ENCODE measurements around the gene C1D.

The C1D gene

DNA sequence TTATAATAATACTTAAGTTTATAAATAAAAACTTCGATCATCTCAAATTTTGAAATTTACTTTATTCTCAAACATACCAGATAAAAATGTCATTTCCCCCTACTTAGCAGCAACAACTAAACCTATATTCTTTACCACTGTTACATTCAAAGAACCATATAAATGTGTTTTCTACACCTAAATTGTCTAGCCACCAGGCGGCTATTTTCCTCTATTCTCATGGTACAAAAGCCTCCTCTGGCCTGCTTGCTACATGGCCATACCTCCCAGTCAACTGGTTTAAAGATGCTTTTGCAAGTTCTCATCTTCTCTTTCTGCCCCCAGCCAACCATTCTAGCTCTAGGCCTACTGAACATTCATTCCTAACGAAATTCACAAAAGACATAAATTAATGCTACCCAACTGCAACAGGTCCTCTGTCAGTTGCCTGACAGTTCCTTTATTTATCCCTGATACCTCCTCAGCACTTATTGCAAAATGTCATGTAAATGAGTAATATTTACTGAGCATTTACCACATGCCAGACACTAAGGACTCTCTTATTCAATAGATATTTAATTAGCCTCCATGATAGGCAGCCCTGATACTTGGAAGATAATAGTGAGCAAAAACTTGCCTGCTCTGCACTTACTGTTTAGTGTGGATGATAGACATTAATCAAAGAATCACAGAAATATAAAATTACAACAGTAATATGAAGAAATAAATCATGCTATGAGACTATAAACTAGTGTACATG is 5.0 kb downstream of the C1D start:
- DNase-seq (ENCODE audit: low read depth) = no peak

DNA sequence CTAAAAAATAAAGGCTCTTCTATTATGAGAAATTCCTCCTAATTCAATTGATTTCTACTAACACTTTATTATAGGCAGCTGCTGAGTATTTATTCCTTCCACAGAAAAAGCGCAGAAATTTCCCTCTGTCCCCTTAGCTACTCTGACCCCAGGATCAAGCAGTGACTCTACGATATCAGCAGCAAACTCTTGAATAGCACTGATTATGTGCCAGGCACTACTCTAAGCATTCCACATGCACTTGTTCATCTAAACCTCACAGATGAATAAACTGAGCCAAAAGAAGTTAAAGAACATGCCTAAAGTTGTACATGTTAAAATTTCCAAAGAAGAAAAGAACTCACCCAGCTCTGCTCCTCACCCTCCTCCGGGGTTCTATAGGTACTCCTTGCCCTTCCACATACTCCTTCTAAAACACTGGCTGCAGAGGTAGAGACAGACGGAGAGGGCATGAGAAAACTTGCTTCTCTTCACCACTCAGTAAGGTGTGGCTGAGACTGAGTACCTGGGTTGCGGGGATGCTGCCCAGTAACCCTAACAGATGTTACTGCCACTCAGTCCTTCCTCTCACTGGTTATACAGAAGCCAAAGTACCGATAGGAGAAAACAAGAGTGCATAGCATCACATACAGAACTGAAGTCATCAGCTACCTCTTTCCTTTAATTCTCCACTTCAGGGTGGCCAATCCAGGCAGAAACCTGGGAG is 9.9 kb downstream of the C1D start:
- no peak for DNase-seq (ENCODE audit: low read depth)

DNA sequence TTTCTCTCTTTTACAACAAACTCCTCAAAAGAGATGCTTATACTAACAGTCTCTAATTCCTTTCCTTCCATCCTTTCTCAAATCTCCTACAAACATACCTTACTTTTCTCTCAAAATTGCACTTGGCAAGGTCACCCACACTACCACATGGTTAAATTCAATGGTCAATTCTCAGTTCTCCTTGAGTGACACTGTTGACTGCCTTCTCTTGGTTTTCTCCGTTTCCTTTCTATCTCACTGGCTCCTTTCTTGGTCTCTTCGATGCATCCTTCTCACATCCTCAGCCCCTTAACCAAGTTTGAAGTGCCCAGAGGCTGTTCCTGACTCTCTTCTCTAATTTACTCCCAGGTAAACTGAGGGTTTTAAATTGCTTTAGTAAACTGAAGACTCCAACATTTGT is 12.5 kb downstream of the C1D start:
- no peak for DNase-seq (ENCODE audit: low read depth)

DNA sequence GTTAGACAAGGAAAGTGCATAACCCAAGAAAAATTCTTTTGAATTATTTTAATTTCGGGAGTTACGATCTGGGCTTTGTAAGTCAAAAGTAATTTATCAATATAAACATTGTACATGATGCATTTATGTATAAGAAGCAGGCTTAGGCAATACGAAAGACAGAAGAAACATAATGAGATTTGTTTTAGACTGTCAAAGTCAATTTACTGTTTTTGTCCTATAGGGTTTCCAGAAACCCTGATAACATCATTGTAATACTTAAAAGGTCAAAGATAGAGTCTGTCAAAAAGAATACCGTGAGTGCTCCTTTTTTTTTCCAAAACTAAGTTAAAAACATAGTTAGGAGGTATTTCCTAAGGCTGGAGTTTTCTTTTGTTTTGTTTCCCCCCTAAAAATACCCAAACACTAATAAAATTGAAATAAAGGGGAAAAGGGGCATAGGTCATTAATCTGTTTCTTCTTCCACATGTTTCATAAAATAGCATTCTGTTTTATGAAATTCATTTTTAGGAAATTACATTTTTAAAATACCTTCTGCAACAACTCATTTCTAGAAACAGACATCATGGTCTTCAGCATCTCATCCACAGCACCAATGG is 16.1 kb downstream of the C1D start:
- DNase-seq (ENCODE audit: low read depth) = no peak

DNA sequence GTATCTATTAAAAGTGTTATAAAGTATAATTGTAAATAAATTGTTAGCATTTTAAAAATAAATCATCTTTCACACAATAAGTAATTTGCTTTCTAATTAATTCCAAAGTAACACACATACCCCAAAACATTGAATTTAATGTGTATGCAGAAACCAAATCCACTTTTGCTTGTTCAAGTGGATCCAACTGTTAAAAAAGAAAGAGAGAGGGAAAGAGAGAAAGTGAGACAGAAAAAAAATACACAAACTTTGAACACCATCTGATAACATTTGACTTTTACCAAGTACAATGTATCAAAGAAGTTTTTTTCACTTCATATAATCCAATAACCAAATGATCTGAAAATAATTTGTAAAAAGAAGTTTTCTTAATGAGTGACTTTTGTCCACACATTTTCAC is 16.6 kb downstream of the C1D start:
- no peak for DNase-seq (ENCODE audit: low read depth)

DNA sequence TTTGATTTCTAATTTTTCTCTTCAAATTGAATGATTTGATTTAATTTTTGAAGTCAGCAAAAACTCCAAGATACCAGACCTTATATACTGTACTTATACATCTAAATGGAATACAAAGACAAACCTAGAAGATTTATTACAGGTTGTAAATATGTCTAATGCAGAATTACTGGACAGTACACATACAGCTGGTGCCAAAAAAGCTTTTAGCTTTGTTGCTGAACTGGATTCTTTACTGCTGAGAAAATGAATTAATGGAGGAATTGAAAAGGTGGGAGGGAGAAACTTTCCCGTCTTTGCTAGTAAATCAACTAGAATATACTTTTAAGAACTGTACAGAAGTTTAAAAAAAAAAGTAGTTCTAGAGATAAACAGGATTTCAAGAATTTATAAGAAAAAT is 17.5 kb downstream of the C1D start:
- no peak for DNase-seq (ENCODE audit: low read depth)

DNA sequence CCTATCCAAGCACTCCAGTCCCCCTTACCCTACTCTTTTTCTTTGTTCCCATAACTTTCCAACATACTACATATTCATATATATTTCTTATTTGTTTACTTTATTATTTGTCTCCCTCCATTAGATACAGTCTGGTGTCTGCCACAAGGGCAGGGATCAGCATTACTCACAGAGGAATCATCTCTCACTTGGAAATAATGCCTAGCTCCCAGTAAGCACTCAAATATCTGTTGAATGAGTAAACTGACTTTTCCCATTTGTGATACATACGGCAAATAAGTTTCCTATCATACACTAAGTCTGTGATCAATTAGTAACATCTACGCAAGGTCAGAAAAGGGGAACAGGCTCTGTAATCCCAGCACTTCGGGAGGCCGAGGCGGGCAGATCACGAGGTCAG is 18.7 kb downstream of the C1D start:
- peak; percentile 35 for DNase-seq (ENCODE audit: low read depth)

DNA sequence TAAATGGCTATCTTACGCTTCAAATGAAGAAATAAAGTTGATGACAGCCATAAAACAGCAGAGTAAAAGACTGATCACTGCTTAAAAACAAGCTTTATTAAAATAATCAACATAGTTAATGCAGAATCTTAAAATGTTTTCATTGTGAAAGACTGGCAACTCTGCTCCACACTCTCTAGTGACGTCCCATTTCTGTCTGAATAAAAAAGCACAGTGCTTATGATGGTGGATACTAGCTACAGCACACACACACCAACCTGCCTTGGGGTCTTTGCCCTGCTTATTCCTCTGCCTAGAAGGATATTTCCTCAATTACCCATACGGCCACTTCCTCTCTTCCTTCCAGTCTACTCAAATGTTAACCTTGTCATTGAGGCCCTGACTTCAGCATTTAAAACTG is 19.1 kb downstream of the C1D start:
- no peak for DNase-seq (ENCODE audit: low read depth)

DNA sequence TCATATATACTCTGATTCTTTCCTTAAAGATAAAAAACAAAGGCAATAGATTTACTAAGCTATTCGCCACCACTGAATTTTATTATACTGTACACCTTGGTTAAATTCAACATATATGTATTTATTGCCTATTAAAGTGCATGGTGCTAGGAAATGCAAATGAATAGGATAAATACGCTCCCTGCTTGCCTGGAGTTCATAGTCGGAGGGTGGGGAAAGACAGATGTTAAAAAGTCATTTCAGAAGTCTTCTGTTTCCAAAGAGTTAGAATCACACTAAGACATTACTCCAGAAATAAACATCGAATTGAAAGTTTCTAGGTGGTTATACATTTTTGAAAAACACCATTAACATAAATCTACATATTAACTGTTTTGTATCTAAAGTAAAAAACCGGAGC is 19.8 kb downstream of the C1D start:
- no peak for DNase-seq (ENCODE audit: low read depth)

DNA sequence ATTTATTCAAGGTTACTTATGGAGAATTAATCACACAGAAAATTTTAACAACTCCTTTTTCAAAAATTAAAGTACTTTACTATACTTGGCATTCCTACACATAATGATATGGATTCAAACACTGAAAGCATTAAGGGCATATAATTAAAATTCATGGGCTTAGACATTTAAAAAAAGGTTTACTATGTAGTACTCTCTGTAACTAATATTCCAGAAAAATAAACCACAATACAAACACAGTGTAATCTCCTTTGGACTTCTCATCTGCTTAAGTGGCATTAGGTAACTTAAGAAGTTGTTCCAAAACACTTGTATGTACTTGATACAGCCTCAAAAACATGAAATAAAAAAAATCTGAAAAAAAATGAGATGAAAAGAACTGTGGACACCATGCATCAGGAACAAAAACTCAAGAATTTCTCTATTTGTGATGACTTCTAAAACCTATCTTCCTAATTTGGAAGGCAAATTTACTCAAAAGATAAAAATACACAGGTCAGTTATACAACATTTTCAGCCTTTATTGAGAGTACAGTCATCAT is 21.0 kb downstream of the C1D start:
- no peak for DNase-seq (ENCODE audit: low read depth)

DNA sequence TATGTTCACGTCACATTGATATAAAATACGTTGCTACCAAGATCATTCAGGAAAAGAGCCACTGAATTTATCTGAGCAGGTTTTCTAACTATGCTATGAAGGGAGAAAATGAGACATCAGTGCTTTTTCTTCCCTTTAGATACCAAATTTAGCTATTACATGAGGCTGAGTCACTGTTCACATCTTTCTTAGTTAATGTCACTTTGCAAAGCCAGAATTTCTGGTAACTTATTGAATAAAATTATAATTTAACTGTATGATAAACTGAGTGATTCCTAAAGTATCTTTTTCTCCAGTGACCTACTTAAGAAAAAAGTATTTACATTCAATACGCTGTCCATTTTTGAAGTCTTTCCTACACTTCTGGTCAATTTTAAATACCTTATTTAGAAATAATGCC is 22.7 kb downstream of the C1D start:
- DNase-seq (ENCODE audit: low read depth) = no peak

DNA sequence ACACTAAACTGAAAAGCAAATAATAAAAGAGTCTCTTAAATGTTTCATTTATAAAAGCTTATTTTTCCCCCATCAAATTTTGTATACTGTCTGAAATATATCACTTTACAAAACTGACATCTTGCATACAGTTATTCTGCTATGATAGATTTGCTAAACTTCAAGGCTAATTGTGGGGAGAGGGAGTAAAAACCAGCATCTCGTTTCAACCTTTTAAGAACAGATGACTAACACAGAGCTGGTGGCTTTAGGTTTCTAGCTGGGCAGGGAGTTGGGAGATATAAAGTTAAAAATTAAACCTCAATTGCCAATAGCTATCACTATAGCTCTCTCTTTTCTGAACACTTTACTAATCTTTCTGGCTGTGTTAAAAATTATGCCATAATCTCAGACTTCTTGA is 23.5 kb downstream of the C1D start:
- no peak for DNase-seq (ENCODE audit: low read depth)

DNA sequence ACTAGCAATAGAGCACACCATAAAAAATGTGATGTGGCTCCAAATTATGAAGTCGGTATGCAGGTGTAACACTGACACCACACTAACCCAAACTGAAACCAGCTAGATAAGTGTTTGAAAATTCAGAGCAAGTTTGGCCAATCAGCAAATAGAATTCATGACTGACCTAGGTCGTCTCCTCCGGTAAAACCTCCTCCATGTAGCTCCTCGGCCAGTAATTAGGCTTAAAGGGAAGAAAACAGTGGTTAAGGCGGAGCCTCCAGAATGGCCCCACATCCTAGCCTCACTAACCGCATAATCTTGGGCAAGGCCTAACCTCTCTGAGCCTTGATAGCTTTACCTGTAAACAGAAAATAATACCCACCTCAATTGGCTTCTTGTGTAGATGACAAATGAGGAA is 30.1 kb downstream of the C1D start:
- DNase-seq (ENCODE audit: low read depth) = no peak

DNA sequence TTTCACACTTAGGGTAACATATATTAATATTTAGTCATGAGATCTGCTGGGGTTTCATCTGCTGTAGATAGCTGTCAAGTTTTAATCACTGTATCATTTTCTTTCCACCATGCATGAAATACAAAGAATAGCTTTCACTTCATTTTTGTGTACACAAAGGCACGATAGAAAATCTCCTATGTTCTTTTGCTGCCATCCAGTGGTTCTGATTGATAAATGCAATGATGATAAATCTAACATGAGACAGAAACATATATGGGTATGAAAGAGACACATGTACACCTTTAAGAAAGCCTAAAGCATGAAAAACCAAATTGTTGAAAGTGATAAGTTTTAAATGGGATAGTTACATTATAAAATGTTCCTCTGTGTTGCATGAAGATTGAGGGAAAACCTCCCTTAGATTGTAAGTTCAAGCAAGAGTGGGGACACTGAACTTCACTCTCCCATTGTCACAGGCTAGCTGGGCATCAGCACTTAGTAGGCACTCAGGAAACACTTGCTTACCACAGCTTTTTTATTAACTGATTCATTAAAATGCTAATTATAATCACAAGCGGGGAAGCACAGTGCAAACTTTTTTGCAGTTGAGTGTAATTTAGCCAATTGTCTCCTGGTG is 31.2 kb downstream of the C1D start:
- peak; percentile 52 for DNase-seq (ENCODE audit: low read depth)

DNA sequence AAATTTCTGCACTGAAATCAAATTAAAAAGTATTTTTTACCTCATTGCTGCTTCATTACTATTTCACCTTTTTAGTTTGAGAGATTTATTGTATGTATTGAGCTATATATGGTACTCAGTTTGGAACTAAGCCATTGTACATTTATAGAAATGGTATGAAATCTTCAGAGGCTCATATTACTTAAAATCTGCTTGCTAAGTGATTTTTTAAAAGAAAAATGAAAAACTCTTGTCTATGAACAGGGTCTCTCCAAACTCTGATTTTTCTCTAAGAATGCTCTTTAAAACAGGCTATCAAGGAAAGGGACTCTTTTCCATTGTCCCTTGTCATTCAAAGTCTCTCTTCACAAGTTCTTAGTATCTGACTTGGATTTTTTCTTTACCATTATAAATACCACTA is 31.8 kb downstream of the C1D start:
- no peak for DNase-seq (ENCODE audit: low read depth)

DNA sequence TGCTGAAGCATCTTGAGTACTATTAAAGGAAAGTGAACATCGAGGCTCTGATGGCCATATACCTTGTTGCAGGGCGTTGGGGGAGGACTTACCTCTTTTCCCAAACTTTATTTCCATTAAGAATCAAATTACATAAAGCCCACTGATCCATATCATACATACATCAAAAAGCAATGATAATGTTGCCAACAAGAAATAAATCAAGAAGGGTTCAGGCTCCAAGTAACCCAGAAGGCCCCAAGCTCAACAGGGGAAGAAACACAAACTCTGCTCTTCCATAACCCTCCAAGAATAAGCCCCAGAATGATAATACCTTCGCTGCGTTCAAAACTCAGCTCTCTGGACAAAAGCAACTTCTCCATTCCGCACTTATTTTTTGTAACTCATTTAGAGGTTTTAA is 32.3 kb downstream of the C1D start:
- no peak for DNase-seq (ENCODE audit: low read depth)

DNA sequence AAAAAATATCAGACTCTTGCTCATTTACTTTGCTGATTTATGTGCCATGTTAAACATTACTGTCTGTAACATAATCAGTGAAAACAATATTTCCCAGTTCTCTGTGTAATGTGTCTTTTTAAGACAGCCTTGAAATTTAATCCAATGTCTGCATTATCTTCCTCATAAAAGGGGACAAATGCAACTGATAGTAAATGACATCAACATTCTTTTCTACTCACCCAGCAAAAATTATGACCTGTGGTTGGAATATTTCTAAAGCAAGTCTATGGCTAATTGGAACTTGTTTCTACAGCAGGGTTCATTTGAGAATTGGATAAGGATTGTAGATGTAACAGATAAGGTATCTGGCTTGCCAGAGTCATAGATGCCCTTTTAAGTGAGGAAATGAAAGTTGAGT is 34.8 kb downstream of the C1D start:
- DNase-seq (ENCODE audit: low read depth) = no peak

DNA sequence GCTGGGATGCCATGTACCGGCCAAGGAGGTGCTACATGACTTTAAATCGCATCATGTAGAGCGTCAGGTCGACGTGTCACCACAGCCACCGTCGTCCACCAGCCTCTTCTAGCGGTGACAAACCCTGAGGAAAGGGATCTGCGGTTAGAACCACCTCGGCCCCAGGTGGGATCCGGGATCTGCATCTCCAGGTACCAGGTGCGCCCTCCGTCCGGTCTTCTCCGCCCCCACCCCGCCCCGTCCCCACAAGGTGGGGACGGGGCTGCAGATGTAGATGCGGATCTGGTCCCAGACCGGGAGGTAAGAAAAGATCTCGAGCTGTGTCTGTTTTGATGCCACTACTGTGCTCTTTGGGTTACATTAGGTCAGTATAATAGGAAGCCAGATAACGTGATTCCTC is 38.4 kb downstream of the C1D start:
- no peak for DNase-seq (ENCODE audit: low read depth)

DNA sequence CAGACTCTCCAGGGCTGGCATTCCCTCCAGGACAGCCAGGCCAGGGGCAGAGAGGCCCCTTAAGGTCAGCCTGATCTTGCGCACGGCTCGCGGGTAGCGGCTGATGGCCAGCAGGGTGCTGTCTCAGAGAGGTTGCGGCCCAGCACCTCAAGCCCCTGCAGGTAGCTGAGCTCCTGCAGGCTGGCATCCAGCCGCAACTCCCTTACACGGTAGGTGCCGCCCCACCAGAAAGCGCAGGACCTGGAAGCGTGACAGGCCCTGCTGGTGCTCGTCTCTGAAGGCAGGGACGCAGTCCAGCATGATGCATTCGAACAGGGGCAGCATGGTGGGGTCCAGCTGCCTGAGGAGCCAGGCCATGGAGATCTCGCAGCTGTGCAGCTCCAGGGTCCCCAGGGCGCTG is 38.9 kb downstream of the C1D start:
- no peak for DNase-seq (ENCODE audit: low read depth)

DNA sequence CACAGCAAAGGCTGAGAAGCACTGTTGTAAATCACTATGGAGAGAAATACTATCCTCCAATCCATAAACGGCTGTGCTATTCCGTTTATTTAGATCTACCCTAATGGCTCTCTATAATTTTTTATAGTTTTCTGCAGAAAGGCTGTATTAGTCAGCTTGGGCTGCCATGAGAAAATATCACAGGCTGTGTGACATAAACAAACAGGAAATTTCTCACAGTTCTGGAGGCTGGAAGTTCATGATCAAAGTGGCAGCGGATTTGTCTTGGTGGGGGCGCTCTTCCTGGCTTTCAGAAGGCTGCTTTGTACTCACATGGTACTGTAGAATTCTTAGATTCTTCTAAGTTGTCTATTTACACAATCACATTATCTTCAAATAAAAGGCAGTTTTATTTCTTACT is 44.1 kb downstream of the C1D start:
- DNase-seq (ENCODE audit: low read depth) = no peak

DNA sequence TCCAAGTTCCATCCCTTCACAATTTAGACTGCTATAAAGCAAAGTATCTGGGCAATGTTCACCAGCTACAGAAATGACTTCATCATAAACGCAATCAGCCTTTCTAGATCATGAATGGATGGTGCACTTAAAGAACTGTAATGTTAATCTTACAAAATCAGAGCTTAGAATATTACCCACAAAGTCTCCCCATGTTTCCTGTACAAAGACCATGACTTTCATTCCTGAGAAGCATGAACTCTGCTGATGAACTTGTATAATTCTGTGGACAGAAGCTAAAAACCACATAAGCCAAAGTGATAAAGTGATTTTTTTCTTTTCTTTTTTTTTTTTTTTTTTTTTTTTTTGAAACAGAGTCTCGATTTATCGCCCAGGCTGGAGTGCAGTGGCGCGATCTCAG is 53.3 kb downstream of the C1D start:
- DNase-seq (ENCODE audit: low read depth) = no peak

DNA sequence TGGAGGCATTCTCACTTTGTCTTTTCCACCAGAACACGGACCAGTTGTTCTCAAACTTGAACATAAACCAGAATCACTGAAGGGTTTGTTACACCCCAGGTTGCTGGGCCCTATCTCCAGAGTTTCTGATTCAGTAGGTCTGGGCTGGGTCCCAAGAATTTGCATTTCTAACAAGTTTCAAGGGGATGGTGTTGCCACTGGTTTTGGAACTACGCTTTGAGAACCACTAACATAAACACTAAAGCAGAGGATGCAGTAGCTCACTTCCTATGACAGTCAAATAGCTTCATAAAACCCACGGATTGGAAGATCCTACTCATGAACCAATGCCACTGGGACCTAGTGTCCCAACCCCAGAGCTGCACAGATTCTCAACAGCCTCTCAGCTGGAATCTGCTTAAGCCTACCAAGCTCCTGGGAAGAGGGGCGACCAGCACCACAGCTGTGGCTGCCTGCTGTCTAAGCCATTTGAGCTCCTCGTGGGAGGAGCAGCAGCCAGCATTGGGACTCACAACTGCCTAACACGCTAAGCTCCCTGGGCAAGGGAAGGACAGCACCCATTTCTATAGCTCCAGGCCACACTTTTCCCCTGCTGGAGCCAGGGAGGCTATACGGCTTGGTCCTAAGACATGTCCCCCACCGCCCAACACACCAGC is 62.5 kb downstream of the C1D start:
- DNase-seq (ENCODE audit: low read depth) = peak; percentile 23

Data from stromal cell of bone marrow (primary cell).